OCI-M1 (cell line): ENCODE results near the gene FXYD4.
"Not testable (repeated sequence)": the region's sequence is repeated elsewhere in the genome, so short reads cannot be mapped to it uniquely, and the experiment has no call there.

Experiments
- DNase-seq: peaks from one replicate; lab custom pipeline; 2025; lab: John Stamatoyannopoulos, UW

FXYD4 gene

DNA sequence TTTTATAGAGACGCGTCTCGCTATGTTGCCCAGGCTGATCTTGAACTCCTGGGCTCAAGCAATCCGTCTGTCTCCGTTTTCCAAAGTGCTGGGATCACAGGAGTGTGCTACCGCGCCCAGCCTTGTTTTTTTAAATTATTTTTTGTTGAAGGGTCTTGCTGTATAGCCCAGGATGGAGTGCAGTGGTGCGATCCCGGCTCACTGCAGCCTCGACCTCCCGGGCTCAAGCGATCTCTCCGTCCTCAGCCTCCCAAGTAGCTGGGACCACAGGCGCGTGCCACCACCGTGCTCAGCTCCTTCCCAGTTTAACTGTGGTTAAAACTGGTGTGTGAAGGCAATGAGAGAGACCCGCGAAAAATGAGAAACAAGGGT lies 48.5 kb downstream of the FXYD4 start:
- DNase-seq: no peak

DNA sequence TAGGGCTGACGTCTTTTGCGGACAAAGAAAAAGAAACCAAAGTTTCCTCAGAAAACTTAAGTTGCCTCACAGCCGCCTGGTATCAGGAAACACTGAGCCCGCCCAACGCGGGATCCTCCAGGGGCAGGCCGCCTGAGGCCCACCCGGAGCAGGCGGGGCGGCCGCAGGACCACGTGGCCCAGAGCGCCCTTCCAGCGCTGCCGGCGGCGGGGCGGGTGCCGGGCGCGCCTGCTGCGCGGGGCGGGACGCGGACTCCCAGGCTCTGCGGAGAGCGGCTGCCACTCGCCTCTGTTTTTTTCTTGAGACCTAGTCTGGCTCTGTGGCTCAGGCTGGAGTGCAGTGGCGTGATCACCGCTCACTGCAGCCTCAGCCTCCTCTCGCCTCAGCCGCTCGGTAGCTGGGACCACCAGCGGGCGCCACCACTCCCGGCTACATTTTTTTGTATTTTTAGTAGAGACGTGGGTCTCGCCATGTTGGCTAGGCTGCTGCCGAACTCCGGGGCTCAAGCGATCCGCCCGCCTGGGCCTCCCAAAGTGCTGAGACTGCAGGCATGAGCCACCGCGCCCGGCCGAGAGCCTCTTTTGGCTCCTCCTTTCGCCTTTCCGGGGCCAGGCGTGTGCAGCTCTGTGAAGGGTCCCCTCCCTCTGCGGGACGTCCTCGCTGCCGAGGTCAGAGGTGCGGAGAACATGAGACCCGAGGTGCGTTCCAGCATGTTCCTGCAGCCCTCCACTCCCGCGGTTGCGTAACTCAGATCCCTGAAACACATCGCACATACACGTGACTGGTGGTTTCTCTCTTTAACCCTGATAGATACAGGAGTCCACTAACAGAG lies 49.1 kb downstream of the FXYD4 start:
- peak; percentile 96 for DNase-seq

DNA sequence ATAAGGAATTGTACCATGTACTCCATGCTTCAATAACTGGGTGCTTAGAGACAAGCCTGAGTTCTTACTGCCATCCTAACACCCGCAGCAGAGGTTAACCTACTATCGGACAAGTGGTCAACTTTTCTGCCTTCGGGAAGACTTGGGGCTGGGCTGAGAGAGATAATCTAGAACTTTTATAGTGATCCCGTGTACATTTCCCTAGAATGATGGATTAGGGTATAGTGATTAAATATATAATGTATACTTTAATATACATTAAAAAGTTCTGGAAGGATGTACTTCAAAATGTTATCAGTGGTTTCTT lies 49.7 kb downstream of the FXYD4 start:
- DNase-seq: no peak

DNA sequence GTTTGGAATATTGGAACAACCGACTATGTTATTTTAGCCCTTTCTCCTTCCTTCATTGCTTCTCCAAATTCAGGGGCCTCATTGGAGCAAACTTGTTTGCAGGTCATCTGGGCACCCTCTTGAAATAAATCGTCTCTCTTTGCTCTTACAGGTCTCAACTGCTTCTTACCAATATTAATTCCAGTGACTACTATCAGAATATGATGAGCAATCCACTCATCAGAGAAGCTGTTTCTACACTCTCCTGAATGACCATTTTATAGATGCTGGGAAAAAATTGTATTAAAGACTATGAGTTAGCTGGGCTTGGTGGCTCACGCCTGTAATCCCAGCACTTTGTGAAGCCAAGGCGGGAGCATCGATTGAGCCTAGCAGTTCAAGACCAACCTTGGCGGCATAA lies 50.1 kb downstream of the FXYD4 start:
- DNase-seq: no peak

DNA sequence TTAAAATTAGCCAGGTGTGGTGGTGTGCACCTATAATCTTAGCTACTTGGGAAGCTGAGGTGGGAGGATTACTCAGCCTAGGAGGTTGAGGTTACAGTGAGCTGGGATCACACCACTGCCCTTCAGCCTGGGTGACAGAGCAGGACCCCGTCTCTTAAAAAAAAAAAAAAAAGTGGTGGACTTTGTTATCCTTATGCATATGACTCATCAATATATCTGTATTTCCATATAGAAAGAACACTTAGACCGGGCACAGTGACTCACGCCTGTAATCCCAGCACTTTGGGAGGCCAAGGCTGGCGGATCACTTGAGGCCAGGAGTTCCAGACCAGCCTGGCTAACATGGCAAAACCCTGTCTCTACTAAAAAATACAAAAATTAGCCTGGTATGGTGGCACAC lies 50.5 kb downstream of the FXYD4 start:
- not testable (repeated sequence) for DNase-seq

DNA sequence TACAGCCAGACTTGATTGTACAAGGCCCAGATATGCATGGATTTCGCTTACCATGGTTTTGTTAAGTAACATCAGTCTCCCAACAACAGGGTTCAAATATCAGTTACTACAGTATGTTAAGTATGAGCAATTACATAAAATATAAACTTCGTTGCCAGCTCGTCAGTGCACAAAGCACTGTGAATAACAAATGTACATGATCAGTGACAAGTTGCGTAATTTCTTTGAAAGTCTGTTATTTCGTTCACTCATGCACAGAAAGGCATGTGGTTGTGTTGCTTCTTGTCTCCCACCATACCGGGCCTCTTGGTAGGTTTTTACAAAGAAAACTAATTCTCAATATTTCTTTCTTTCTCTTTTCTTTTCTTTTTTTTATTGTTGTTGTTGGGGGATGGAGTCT lies 53.0 kb downstream of the FXYD4 start:
- DNase-seq: no peak
